CD4-positive, alpha-beta T cell treated with Interferon gamma for 1 hour (primary cell): ENCODE results near the gene NELFE.
"Not testable (repeated sequence)": the region's sequence is repeated elsewhere in the genome, so short reads cannot be mapped to it uniquely, and the experiment has no call there.

ENCODE experiments used
- DNase-seq: peaks from one replicate; pipeline ENCODE4 v3.0.0-alpha.2; 2020

The NELFE gene

DNA sequence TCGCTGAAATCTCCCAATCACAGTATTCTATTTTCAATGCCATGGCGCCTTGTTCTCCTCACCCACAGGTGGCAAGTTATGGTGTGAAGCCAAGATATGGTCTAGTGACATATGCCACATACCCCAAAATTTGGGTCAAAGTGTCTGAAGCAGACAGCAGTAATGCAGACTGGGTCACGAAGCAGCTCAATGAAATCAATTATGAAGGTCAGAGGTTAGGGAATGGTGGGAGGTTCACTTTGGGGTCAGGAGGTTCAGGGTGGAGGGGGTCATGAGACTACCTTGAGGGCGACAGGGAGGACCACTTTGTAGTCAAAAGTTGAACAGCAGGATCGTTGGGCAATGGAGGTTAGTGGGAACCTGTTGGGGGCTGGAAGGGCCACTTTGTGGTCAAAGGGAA lies 10.5 kb downstream of the NELFE start:
- DNase-seq: no peak

GRCh38 chr6:31947864-31948263 lies 10.9 kb downstream of the NELFE start:
- DNase-seq: no peak

- DNase-seq: no peak
Observed at GRCh38 chr6:31947070-31947675, 11.6 kb downstream of the NELFE start.

DNA sequence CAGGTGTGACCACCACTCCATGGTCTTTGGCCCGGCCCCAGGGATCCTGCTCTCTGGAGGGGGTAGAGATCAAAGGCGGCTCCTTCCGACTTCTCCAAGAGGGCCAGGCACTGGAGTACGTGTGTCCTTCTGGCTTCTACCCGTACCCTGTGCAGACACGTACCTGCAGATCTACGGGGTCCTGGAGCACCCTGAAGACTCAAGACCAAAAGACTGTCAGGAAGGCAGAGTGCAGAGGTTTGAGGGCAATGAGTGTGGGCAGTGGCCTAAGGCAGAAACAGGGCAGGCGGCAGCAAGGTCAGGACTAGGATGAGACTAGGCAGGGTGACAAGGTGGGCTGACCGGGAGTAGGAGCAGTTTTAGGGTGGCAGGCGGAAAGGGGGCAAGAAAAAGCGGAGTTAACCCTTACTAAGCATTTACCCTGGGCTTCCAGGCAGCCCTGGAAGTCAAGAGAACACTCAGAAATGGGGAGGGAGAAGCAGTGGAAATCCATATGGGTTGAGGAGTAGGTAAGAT lies 12.3 kb downstream of the NELFE start:
- DNase-seq: no peak

DNA sequence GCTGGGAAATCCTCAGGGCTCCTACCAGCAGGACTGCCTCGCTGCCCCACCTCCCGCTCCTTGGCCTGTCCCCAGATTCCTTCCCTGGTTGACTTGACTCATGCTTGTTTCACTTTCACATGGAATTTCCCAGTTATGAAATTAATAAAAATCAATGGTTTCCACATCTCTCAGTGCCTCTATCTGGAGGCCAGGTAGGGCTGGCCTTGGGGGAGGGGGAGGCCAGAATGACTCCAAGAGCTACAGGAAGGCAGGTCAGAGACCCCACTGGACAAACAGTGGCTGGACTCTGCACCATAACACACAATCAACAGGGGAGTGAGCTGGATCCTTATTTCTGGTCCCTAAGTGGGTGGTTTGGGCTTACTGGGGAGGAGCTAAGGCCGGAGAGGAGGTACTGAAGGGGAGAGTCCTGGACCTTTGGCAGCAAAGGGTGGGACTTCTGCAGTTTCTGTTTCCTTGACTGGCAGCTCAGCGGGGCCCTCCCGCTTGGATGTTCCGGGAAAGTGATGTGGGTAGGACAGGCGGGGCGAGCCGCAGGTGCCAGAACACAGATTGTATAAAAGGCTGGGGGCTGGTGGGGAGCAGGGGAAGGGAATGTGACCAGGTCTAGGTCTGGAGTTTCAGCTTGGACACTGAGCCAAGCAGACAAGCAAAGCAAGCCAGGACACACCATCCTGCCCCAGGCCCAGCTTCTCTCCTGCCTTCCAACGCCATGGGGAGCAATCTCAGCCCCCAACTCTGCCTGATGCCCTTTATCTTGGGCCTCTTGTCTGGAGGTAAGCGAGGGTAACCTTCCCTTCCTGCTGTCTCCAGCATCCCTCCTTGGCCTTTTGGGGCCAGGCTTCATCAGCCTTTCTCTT lies 13.0 kb downstream of the NELFE start, which contains the start of gene CFB:
CFB (plus strand) TSS at position 589 of the 863 bp plus-strand sequence; CDS start at position 716, 127 bp downstream.
- no peak for DNase-seq

- no peak for DNase-seq
Observed at GRCh38 chr6:31945154-31945506, 13.6 kb downstream of the NELFE start.

DNA sequence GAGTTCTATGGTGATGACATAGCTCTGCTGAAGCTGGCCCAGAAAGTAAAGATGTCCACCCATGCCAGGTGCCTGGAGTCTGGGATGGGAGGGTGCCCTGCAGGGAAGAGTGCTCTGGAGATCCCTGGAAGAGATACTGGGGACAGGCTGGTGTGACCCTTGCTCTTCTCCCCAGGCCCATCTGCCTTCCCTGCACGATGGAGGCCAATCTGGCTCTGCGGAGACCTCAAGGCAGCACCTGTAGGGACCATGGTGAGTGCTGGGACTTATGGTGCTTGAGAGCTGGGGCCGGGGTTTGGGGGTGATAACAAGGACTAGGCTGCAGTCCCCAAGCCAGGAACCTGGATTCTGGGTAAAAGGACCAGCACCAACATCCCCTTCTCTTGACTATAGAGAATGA lies 15.0 kb downstream of the NELFE start:
- no peak for DNase-seq

GRCh38 chr6:31940256-31940664 lies 18.5 kb downstream of the NELFE start:
- no peak for DNase-seq

GRCh38 chr6:31935823-31936222 lies 22.9 kb downstream of the NELFE start:
- no peak for DNase-seq

GRCh38 chr6:31935021-31935420 lies 23.8 kb downstream of the NELFE start:
- no peak for DNase-seq

GRCh38 chr6:31933537-31933936 lies 25.2 kb downstream of the NELFE start:
- DNase-seq: no peak

DNA sequence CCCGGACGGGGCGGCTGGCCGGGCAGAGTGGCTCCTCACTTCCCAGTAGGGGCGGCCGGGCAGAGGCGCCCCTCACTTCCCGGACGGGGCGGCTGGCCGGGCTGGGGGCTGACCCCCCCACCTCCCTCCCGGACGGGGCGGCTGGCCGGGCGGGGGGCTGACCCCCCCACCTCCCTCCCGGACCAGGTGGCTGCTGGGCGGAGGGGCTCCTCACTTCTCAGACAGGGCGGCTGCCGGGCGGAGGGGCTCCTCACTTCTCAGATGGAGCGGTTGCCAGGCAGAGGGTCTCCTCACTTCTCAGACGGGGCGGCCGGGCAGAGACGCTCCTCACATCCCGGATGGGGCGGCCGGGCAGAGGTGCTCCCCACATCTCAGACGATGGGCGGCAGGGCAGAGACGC lies 26.6 kb downstream of the NELFE start:
- DNase-seq: not testable (repeated sequence)

DNA sequence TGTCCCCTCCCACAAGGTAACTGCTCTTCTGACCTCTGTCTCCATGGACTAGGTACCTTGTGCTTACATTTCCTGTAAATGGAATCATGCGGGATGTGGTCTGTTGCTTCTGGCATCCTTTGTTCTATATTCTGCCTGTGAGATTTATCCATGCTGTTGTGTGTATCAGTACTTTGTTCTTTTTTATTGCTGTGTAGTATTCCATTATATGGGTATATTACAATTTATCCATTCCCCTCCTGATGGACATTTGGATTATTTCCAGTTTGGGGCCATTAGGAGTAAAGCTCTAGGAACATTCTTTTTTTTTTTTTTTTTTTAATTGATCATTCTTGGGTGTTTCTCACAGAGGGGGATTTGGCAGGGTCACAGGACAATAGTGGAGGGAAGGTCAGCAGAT lies 27.8 kb downstream of the NELFE start:
- DNase-seq: no peak

DNA sequence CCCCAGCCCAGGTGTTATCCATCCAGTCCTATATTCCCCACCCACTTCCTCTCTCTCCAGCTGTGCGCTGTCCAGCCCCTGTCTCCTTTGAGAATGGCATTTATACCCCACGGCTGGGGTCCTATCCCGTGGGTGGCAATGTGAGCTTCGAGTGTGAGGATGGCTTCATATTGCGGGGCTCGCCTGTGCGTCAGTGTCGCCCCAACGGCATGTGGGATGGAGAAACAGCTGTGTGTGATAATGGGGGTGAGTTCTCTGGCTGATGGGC lies 30.2 kb downstream of the NELFE start:
- no peak for DNase-seq

GRCh38 chr6:31927863-31928671 lies 30.7 kb downstream of the NELFE start:
- DNase-seq: no peak

- peak; percentile 14 for DNase-seq
Observed at GRCh38 chr6:31927242-31927862, 31.4 kb downstream of the NELFE start, which contains the start of gene C2. C2 (plus strand) TSS chr6:31927717; CDS start chr6:31927753, 36 bp downstream.

DNA sequence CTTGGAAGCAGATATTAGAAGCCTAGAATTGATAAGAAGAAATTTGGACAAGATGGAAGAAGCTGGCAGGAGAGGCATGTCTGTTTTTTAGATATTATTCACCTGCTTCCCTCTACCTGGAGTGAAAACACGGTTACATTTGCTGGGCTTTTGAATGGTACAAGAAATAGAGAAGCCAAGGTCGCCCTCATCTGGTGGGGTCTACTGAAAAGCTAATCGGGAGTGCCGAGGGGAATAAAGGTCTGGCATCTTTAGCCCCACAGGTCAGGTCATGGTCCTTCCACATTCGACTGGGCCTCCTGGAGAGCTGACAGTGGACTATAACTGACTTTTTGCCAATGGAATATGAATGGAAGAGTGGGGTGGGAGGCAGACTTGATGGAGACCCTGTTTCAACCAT lies 35.8 kb downstream of the NELFE start:
- no peak for DNase-seq

GRCh38 chr6:31920811-31921210 lies 38.0 kb downstream of the NELFE start:
- DNase-seq: no peak

GRCh38 chr6:31919624-31920303 lies 39.0 kb downstream of the NELFE start:
- no peak for DNase-seq

GRCh38 chr6:31918069-31918720 lies 40.6 kb downstream of the NELFE start:
- DNase-seq: no peak

DNA sequence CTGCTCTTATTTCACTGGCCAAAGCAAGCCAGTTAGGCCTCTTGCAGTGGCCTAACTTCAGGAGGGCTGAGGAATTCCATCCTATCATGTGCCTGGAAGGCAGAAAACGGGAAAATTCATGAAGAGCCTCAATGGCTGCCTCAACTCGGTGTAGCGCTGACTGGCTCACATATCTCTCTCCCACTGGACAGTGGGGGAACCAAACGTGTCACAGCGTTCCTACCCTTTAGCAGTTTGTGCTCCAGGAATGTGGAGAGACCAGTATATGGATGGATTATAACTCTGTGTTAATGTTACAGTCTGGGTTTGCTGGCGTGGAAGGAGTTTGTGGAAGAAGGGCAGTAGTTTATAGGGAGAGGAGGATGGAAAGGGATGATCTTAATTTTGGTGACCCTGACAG lies 43.0 kb downstream of the NELFE start:
- no peak for DNase-seq

DNA sequence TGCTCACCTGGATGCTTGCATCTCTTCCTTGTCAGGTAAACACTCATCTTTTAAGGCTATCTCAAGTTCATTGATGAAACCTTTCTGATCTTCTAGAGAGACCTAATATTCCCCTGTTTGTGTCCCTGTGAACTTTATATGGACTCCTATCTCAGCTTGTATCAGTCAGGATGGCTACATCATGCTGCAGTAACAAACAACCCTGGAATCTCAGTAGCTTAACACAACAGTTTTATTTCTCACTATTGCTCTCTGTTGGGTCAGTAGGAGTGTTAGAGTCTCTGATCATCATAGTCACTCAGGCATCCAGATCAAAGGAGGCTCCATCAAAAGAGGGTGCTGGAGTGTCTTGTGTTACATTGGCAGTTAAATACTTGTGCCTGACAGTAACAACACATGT lies 43.4 kb downstream of the NELFE start:
- DNase-seq: no peak
